ENCODE results near the gene LDLRAD3. TPM values are rescaled to one million over a fixed set of nuclear protein-coding genes. Genes with fewer than 3 reads are reported as not detected.

The LDLRAD3 gene
- total RNA-seq, 1 donor from 2014 or later, result 14.9 TPM

- H3K36me3 ChIP-seq (ENCODE audit: insufficient read depth, low read length), result no peaks in the 10 kb centered on the region
- Mint-ChIP-seq H3K27me3 (ENCODE audit: low read depth, unreplicated experiment) (no peaks in the 10 kb centered on the region), H3K9me3 (ENCODE audit: unreplicated experiment) (no peaks in the 10 kb centered on the region), H3K27ac (ENCODE audit: unreplicated experiment) (no peak overlapping the region), H3K36me3 (ENCODE audit: low read depth, unreplicated experiment) (peaks cover 3% of the 10 kb centered on the region), H3K4me1 (ENCODE audit: low read depth, unreplicated experiment) (peaks cover 12% of the 10 kb centered on the region), H3K4me3 (ENCODE audit: unreplicated experiment) (no peak overlapping the region)
- H2AFZ ChIP-seq (ENCODE audit: low read depth, low read length), result no peak overlapping the region
- no peak overlapping the region for H3K9ac ChIP-seq (ENCODE audit: low read length)
- DNase-seq (ENCODE audit: low read depth) (no peak), FAIRE-seq (no peak)
- H3K27me3 ChIP-seq (ENCODE audit: insufficient read depth, low read length), result no peaks in the 10 kb centered on the region
- H3K79me2 ChIP-seq (ENCODE audit: insufficient read depth, low read length), result no peaks in the 10 kb centered on the region
- no peak overlapping the region for H3K27ac ChIP-seq (ENCODE audit: low read depth, low read length)
- no peaks in the 10 kb centered on the region for H4K20me1 ChIP-seq (ENCODE audit: insufficient read depth, low read length)
- TF ChIP-seq CTCF (IDR thresholded peaks at IDR 0.05; ENCODE audit: insufficient read depth, low read depth, low read length) (no peak), EZH2 (IDR thresholded peaks at IDR 0.05; ENCODE audit: insufficient read depth, low read length) (no peak)
- no peaks in the 10 kb centered on the region for H3K4me1 ChIP-seq (ENCODE audit: insufficient read depth, low read length)
- no peak overlapping the region for H3K4me3 ChIP-seq (ENCODE audit: insufficient read depth, low read depth, low read length)
- H3K9me3 ChIP-seq (ENCODE audit: insufficient read depth, low read depth, low read length), result no peaks in the 10 kb centered on the region
- no peak overlapping the region for H3K4me2 ChIP-seq (ENCODE audit: low read length)
Measured at GRCh38 chr11:36162883-36163434, 219.1 kb downstream of the LDLRAD3 start.

DNA sequence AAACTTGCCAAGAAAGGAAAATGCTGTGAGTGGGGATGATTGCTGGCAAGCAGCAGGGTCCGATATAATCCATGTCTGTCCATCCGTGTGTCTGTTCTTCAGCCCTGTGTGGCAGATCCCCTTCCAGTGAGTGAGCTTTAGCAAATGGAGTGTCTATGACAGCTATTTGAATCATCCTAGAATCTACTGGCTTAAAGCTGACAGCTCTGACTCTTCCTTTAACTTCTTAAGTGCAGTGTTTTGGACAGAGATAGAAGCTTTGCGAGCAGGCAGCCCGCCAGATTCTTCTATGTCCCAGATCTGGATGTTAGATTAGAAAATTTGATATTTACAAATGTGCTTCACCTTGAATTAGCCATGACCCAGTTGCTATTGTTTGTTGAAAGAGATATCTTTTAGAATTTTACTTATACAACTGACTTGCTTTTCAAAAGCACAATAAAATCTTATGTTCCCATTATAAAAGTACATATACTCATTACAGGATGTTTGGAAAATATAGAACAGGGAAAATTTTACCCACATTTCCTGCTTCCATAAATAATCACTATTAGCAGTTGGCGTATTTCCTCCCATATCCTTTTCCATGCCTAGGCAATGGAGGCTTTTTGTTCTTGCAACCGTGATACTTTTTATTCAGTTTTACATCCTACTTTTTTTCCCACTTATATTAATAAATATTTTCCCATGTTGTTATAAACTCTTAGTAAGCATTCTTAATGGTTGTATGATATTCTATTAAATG is 220.8 kb downstream of the LDLRAD3 start:
- Mint-ChIP-seq H3K4me3 (ENCODE audit: unreplicated experiment) (no peak overlapping the region), H3K9me3 (ENCODE audit: unreplicated experiment) (no peaks in the 10 kb centered on the region), H3K36me3 (ENCODE audit: low read depth, unreplicated experiment) (peaks cover 4% of the 10 kb centered on the region), H3K27ac (ENCODE audit: unreplicated experiment) (no peak overlapping the region), H3K27me3 (ENCODE audit: low read depth, unreplicated experiment) (no peaks in the 10 kb centered on the region), H3K4me1 (ENCODE audit: low read depth, unreplicated experiment) (peaks cover 12% of the 10 kb centered on the region)
- H3K4me1 ChIP-seq (ENCODE audit: insufficient read depth, low read length), result no peaks in the 10 kb centered on the region
- H3K4me2 ChIP-seq (ENCODE audit: low read length), result no peak overlapping the region
- no peaks in the 10 kb centered on the region for H3K9me3 ChIP-seq (ENCODE audit: insufficient read depth, low read depth, low read length)
- no peak overlapping the region for H3K9ac ChIP-seq (ENCODE audit: low read length)
- TF ChIP-seq CTCF (IDR thresholded peaks at IDR 0.05; ENCODE audit: insufficient read depth, low read depth, low read length) (no peak), EZH2 (IDR thresholded peaks at IDR 0.05; ENCODE audit: insufficient read depth, low read length) (no peak)
- no peaks in the 10 kb centered on the region for H3K79me2 ChIP-seq (ENCODE audit: insufficient read depth, low read length)
- no peak overlapping the region for H3K27ac ChIP-seq (ENCODE audit: low read depth, low read length)
- FAIRE-seq, result no peak
- H3K36me3 ChIP-seq (ENCODE audit: insufficient read depth, low read length), result no peaks in the 10 kb centered on the region
- no peak for DNase-seq (ENCODE audit: low read depth)
- no peak overlapping the region for H3K4me3 ChIP-seq (ENCODE audit: insufficient read depth, low read depth, low read length)
- H2AFZ ChIP-seq (ENCODE audit: low read depth, low read length), result no peak overlapping the region
- H4K20me1 ChIP-seq (ENCODE audit: insufficient read depth, low read length), result no peaks in the 10 kb centered on the region
- no peaks in the 10 kb centered on the region for H3K27me3 ChIP-seq (ENCODE audit: insufficient read depth, low read length)
